H1 (cell line): ENCODE measurements around the gene HSPA4. TPM values are rescaled to one million over a fixed set of nuclear protein-coding genes. Genes with fewer than 3 reads are reported as not detected.

ENCODE experiments used
- ASH2L ChIP-seq: fragments of 200-600, 300-600 bp; sonication (generic); IDR thresholded peaks from one replicate; pipeline ENCODE4 v1.7.1; 2017; ENCODE audit warnings: low read length
- SP2 ChIP-seq: IDR thresholded peaks from 2 replicates; pipeline ENCODE4 v1.6.1; 2012; ENCODE audit warnings: mild to moderate bottlenecking, low read length, inconsistent platforms
- polyA plus RNA-seq, 7 experiments: library from polyadenylated mRNA; depleted of rRNA in 3 of 7; stranded (reverse) in 5 of 7; unstranded in 2 of 7; fragments of >200 nt in 5 of 7; fragments of 200-250 nt in 2 of 7; gene quantifications; 1 replicate in 5 of 7; 2 replicates in 1 of 7; 4 replicates in 1 of 7; pipeline versions ENCODE4 v1.2.1 to v1.2.3, GENCODE V29; 2011 to 2013; ENCODE audit warnings: missing spikeins in 2 of 7, mixed read lengths in 2 of 7
- total RNA-seq: library from RNA; stranded (reverse); fragmentation: NEBNext Ultra II Directional; extraction: Animal tissue kit (Norgen Biotek cat#: 25700); gene quantifications from 2 replicates; pipeline ENCODE4 v1.2.1, GENCODE V29; 2021

Gene HSPA4
- total and polyA plus RNA-seq, 2 of the 8 experiments (the other 6 are each of a cell fraction or from before 2014, with no cell fraction given), result 28.9 to 445 TPM

DNA sequence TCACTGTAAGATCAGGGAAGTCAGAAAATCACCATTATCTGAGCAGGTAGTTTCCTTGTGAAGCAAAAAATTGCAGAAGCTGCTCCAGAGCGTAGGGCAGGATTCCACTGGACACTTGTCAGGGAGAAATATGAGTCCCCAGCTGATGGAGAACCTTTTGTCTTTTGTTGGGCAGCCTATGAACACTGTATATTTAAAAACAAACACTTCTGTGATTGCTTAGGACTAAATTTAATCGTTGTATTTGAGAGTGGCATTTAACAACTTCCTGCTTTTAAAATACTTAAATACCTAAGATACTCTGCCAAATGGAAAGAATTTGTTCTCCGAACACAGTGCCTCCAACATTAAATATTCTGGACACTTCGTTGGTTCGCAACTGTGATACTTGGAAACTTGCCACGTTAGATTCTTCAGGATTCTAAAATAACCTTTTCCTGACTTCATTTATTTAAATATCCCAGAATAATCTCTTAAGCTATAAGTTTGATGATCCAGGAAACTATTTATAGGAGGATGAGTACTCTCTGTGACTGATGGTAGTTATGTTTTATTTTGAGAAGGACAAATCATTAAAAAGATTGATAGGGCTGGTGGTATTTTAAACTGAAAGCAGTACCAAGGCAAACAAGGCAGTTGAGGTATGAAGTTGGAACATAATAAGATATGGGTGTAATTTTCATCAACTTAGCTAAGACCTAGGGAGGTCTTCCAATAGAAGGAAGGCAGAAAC lies 2.7 kb upstream of the HSPA4 start (continued):
- TF ChIP-seq ASH2L (no peak), SP2 (no peak)
